Body of pancreas (tissue), 4 donors: ENCODE results near the gene UFD1. TPM values are rescaled to one million over a fixed set of nuclear protein-coding genes. Genes with fewer than 3 reads are reported as not detected.

Experiments used
- ATAC-seq: fragments of 150-250 bp; one replicate; pipeline ENCODE4 v1.9.1; 2016
- DNase-seq, 4 donors: peaks; one replicate each; pipeline ENCODE4 v3.0.0-alpha.2; 2019
- H3K27ac ChIP-seq, 4 donors: fragments of 200-600 bp; sonication (generic); 1 replicate in 3 of 4; 2 replicates in 1 of 4; pipeline versions ENCODE4 v1.5.1 to v1.6.1; 2016 to 2019; ENCODE audit warnings: mild to moderate bottlenecking in 1 of 4, mixed read lengths in 1 of 4, moderate library complexity in 1 of 4
- H3K27me3 ChIP-seq, 2 donors: fragments of 200-600 bp; sonication (generic); one replicate each; pipeline ENCODE4 v1.6.0; 2016; ENCODE audit warnings: mild to moderate bottlenecking in 1 of 2
- H3K36me3 ChIP-seq, 2 donors: fragments of 200-600 bp; sonication (generic); replicated peaks in 1 of 2; 2 replicates each; pipeline ENCODE4 v1.5.1; 2016; ENCODE audit warnings: low read depth in 2 of 2; ENCODE audit not compliant: insufficient read depth in 1 of 2
- H3K4me1 ChIP-seq: fragments of 200-600 bp; sonication (generic); one replicate; pipeline ENCODE4 v1.6.0; 2016
- H3K4me3 ChIP-seq, 2 donors: fragments of 200-600 bp; sonication (generic); 1 replicate in 1 of 2; 2 replicates in 1 of 2; pipeline ENCODE4 v1.5.1; 2016 to 2019
- H3K9me3 ChIP-seq, 3 donors: fragments of 200-600 bp; sonication (generic); 1 replicate in 2 of 3; 2 replicates in 1 of 3; pipeline ENCODE4 v1.5.1; 2016
- POLR2A ChIP-seq, 3 donors: fragments of 450-650 bp; IDR thresholded peaks; one replicate each; pipeline ENCODE4 v1.6.1; 2016; ENCODE audit warnings: antibody characterized with exemption in 3 of 3, mild to moderate bottlenecking in 2 of 3
- WGBS, 2 donors: methylation state at CpG; one replicate each; pipeline ENCODE4 v1.1.5; 2017; 5-methylcytosine and 5-hydroxymethylcytosine counted together
- intact Hi-C: fragments of 100-400 bp; cut with DNase I; formaldehyde crosslinking; loops from one replicate; pipeline ENCODE4 v1.15.1; 2023
- total RNA-seq, 2 donors: library from RNA; depleted of rRNA; stranded (reverse); fragments of >200 nt; gene quantifications; one replicate each; pipeline ENCODE4 v1.1.0, GENCODE V29; 2016
- TF ChIP-seq, protein P1 (sequence below), 7 experiments: fragments of 450-650 bp in 4 of 7; fragments of 200-600 bp in 3 of 7; sonication (generic) in 3 of 7; IDR thresholded peaks; one replicate each; pipeline ENCODE4 v1.5.1; 2016 to 2019; ENCODE audit warnings: antibody characterized with exemption in 7 of 7

The UFD1 gene
- total RNA-seq, 2 donors from 2014 or later = 13.2 to 27.2 TPM

DNA sequence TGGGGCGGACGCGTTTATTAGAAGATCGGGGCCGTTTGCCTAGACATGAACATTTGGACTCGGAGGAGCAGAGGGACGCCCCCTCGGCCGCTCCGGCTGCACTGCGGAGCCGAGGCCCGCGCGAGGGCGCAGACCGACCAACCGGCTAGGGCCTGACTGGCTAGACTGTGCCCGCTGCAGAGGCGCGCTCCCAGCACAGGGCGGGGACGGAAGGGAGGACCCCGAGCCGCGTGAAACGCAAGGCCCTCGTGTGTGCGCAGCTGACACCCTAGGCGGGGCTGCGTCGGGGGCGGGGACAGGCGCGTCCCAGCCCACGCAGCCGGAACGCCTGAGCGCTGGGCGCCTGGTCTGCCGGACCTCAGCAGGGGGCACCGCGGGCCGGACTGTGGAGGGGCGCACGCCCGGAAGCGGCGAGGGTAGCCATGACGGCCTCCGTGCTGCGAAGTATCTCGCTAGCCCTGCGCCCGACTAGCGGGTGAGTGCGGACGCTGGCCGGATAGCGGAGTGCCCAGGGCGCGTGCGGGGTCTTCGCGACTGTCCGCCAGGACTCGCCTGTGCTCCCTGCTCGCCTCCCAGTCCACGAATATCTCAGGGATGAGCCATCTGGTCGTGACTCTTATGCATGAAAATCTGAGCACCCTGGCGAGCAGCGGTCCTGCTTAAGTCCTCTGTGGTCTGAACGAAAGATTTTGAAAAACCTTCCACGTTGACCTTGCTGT, 46.7 kb downstream of the UFD1 start, which contains the start of gene MRPL40:
Gene MRPL40, plus strand, starts transcription at position 413 of the 719 bp plus-strand sequence. Its CDS starts 10 bp downstream, at position 423.
- TF ChIP-seq POLR2A (IDR thresholded peaks at IDR 0.05) = peak; percentile 86 to 93 (median 90)
- TF ChIP-seq, protein P1, sequence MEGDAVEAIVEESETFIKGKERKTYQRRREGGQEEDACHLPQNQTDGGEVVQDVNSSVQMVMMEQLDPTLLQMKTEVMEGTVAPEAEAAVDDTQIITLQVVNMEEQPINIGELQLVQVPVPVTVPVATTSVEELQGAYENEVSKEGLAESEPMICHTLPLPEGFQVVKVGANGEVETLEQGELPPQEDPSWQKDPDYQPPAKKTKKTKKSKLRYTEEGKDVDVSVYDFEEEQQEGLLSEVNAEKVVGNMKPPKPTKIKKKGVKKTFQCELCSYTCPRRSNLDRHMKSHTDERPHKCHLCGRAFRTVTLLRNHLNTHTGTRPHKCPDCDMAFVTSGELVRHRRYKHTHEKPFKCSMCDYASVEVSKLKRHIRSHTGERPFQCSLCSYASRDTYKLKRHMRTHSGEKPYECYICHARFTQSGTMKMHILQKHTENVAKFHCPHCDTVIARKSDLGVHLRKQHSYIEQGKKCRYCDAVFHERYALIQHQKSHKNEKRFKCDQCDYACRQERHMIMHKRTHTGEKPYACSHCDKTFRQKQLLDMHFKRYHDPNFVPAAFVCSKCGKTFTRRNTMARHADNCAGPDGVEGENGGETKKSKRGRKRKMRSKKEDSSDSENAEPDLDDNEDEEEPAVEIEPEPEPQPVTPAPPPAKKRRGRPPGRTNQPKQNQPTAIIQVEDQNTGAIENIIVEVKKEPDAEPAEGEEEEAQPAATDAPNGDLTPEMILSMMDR (IDR thresholded peaks at IDR 0.05) = peak in 2 of 7 experiments; percentile 11 to 36
- Histone ChIP-seq H3K4me3 (peak within 1 kb of the TSS; percentile 80 to 94), H3K4me1 (peaks cover 27% of the 10 kb centered on the region), H3K36me3 (peaks cover 0 to 5% of the 10 kb centered on the region in 2 donors), H3K9me3 (no peaks in the 10 kb centered on the region), H3K27ac (peak within 1 kb of the TSS; percentile 76 to 98 (median 92)), H3K27me3 (no peaks in the 10 kb centered on the region)
- intact Hi-C loops = no loop called here
- ATAC-seq (peak; percentile 94), DNase-seq (peak; percentile 93 to 95 (median 94))
- 0 to 1% methylated on average over 7 to 74 of the region's 74 CpGs for WGBS, 2 donors

DNA sequence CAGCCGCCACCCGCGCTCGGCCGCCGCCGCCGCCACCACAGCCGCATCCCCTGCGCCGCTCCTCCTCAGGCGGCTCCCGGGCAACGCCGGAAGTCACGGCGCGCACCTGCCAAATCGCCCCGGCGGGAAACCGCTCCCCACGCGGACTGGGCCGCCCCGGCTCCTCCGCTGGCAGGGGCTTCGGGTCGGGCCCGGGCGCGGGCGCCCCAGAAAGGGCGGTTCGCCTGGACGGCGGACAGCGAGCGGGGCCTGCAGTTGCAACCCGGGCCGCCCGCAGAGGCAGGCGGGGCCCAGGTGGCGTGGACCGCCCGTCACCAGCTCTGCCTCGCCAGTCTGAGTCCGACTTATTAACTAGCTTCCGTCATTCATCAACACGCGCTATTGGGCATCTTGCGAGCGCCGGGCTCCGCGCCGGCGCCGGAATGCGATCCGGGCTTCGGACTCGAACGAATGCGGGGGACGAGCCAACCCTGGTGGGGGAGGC, 47.3 kb downstream of the UFD1 start, which contains the start of gene HIRA:
Gene HIRA, minus strand, starts transcription at position 85 of the 484 bp plus-strand sequence. CDS start 257 bp downstream, outside the sequence.
- peak; percentile 79 for ATAC-seq

DNA sequence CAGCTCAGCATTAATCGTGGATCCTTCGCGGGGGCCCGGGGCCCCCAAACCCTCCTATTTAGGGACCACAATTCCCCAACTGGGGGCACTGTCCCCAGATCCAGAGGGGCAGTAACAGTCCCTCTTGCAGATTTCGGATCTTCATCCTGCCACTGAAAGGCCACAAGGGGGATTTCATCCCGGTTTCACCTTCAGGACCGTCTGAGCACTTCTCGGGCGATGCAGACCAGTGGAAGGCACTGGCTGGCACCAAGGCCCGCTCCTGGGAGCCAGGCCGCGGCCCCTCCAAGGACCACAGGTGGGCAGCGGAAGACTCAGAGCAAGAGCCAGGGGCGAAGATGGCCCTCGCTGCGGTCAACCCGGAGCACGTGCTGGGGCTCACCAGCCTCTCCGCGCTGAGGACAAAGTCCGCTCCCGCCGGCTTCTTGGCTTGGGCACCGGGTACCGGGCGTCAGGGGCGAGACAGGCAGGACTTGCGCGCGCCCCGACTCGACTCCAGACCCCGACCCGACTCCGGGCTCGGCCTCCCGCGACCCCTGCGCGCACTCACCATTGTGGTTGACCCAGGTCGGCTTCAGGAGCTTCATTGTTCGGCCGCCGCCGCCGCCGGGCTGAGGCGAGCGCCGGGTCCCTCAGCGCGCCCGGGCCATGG, 48.0 kb downstream of the UFD1 start:
- H3K27ac ChIP-seq = peak overlapping the region; percentile 58 to 97 (median 76)
- no peak for ATAC-seq
- peaks cover 0 to 5% of the 10 kb centered on the region in 2 donors for H3K36me3 ChIP-seq
- H3K4me1 ChIP-seq = peaks cover 27% of the 10 kb centered on the region
- no peaks in the 10 kb centered on the region for H3K27me3 ChIP-seq
- TF ChIP-seq, protein P1 (IDR thresholded peaks at IDR 0.05) = peak in 1 of 7 experiments; percentile 7
- no peak for TF ChIP-seq POLR2A (IDR thresholded peaks at IDR 0.05)
- peak overlapping the region; percentile 66 to 87 for H3K4me3 ChIP-seq
- no peaks in the 10 kb centered on the region for H3K9me3 ChIP-seq
- peak; percentile 43 to 66 (median 56) for DNase-seq
- WGBS, 2 donors = 0 to 1% methylated on average over 7 to 53 of the region's 53 CpGs
- intact Hi-C loops = no loop called here

More for the DNA sequence above, 47.3 kb downstream of the UFD1 start, which contains the start of gene HIRA:
- intact Hi-C loops = no loop called here
- peak; percentile 79 to 83 (median 81) for DNase-seq
- Histone ChIP-seq H3K27ac (peak within 1 kb of the TSS; percentile 76 to 98 (median 92)), H3K9me3 (no peaks in the 10 kb centered on the region), H3K4me1 (peaks cover 27% of the 10 kb centered on the region), H3K36me3 (peaks cover 0 to 5% of the 10 kb centered on the region in 2 donors), H3K27me3 (no peaks in the 10 kb centered on the region), H3K4me3 (peak within 1 kb of the TSS; percentile 80 to 94)
- no peak for TF ChIP-seq POLR2A (IDR thresholded peaks at IDR 0.05)
- TF ChIP-seq, protein P1 (IDR thresholded peaks at IDR 0.05) = no peak
- WGBS, 2 donors = 0% methylated on average over 39 of the region's 66 CpGs; no CpG with 5 or more reads in 1 of the 2 donors

DNA sequence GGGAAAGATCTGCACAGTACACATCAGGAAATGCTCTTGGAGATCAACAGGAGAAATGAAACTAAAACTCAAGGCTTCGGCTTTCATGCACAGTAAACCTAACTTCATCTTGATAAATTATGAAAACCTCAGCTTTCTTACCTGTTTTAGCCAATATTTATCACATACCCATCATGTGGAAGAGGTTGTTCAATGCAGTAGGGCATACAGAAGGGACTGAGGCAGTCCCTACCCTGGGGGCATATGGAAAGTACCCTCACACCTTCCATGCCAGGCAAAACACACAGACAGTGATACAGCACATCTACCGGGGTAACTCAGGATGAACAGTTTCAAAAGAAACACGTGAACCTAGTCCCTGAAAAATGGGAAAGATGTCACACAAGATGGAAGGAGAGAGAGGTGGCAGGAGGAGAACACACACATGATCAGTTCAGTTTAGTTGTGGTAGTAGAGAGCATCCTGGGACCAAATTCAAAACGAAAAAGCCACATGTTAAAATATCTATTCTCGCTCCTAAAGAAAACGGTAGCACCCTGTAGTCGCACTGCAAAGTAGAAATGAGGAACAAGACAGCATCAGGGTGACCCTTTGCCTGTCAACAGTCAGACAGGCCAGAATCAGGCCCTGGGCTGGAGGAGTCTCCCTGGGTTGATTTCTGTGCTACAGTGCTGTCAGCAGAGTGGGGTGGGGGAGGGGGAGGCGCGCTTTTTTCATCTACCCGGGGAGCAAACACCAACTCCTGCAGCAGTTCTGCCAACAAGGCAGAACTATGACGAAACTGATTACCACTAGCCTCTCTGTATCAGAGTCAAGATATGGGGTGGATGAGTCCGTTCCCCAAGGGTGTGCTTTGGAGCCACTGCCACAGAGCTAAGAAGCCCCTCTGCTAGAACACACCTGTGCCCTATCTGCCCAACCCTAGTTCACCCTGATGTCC, 48.8 kb downstream of the UFD1 start:
- WGBS, 2 donors = 12 to 15% methylated on average over 7 to 12 of the region's 12 CpGs
- ATAC-seq (no peak), DNase-seq (peak in 3 of 4 donors; percentile 24 to 51 (median 45))
- no peaks in the 10 kb centered on the region for H3K27me3 ChIP-seq
- H3K9me3 ChIP-seq = no peaks in the 10 kb centered on the region
- H3K27ac ChIP-seq = peak overlapping the region in 3 of 4 donors; percentile 58 to 97 (median 75)
- intact Hi-C loops = no loop called here
- H3K4me1 ChIP-seq = peaks cover 27% of the 10 kb centered on the region
- peak overlapping the region; percentile 66 to 87 for H3K4me3 ChIP-seq
- TF ChIP-seq, protein P1 (IDR thresholded peaks at IDR 0.05) = no peak
- no peak for TF ChIP-seq POLR2A (IDR thresholded peaks at IDR 0.05)
- no peaks in the 10 kb centered on the region for H3K36me3 ChIP-seq
